Gastrocnemius medialis (tissue), 4 donors: ENCODE measurements around the gene ADAMTSL3. TPM values are rescaled to one million over a fixed set of nuclear protein-coding genes. Genes with fewer than 3 reads are reported as not detected.

ENCODE experiments used
- ATAC-seq, 2 donors: fragments of 150-250 bp; one replicate each; pipeline ENCODE4 v1.9.1; 2016
- DNase-seq, 2 donors: peaks; one replicate each; pipeline ENCODE4 v3.0.0-alpha.2; 2019
- H3K27ac ChIP-seq, 4 donors: fragments of 200-600 bp; sonication (generic); 1 replicate in 1 of 4; 2 replicates in 3 of 4; pipeline ENCODE4 v1.5.1; 2016 to 2018; ENCODE audit warnings: mild to moderate bottlenecking in 2 of 4, moderate library complexity in 1 of 4
- H3K27me3 ChIP-seq, 3 donors: fragments of 200-600 bp; sonication (generic) in 2 of 3; 1 replicate in 1 of 3; 2 replicates in 2 of 3; pipeline versions ENCODE4 v1.5.1 to v1.6.0; 2016 to 2019; ENCODE audit warnings: mild to moderate bottlenecking in 1 of 3, moderate library complexity in 1 of 3
- H3K36me3 ChIP-seq, 2 donors: fragments of 200-600 bp; sonication (generic) in 1 of 2; one replicate each; pipeline ENCODE4 v1.5.1; 2017 to 2018
- H3K4me1 ChIP-seq, 2 donors: fragments of 200-600 bp; sonication (generic) in 1 of 2; one replicate each; pipeline ENCODE4 v1.5.1; 2016 to 2017; ENCODE audit warnings: mild to moderate bottlenecking in 2 of 2
- H3K4me3 ChIP-seq, 4 donors: fragments of 200-600 bp; sonication (generic) in 3 of 4; 1 replicate in 1 of 4; 2 replicates in 3 of 4; pipeline ENCODE4 v1.5.1; 2016 to 2019; ENCODE audit warnings: mild to moderate bottlenecking in 2 of 4
- H3K9me3 ChIP-seq, 3 donors: fragments of 200-600 bp; sonication (generic) in 2 of 3; 1 replicate in 1 of 3; 2 replicates in 2 of 3; pipeline ENCODE4 v1.5.1; 2016 to 2019
- POLR2A ChIP-seq, 2 donors: fragments of 450-650 bp; IDR thresholded peaks; one replicate each; pipeline ENCODE4 v1.6.1; 2017; ENCODE audit warnings: antibody characterized with exemption in 2 of 2, mild to moderate bottlenecking in 2 of 2, moderate library complexity in 2 of 2
- in situ Hi-C, 4 donors: fragments of 200-750 bp; cut with MboI; loops; one replicate each; pipeline versions ENCODE4 v1.15.0 to v1.8.0; 2017; ENCODE audit warnings: low sequenced_read_pairs in 4 of 4
- intact Hi-C: fragments of 100-400 bp; cut with DNase I; formaldehyde crosslinking; loops from one replicate; pipeline ENCODE4 v1.15.1; 2023; ENCODE audit warnings: low total_unique reads
- total RNA-seq, 4 donors: library from RNA; depleted of rRNA; stranded (reverse); fragments of >200 nt; gene quantifications; one replicate each; pipeline versions ENCODE4 v1.1.0 to v1.2.3, GENCODE V29; 2016
- TF ChIP-seq, protein P1 (sequence below), 5 experiments: fragments of 450-650 bp in 3 of 5; fragments of 200-600 bp in 2 of 5; sonication (generic) in 2 of 5; IDR thresholded peaks in 4 of 5; conservative IDR thresholded peaks in 1 of 5; 1 replicate in 4 of 5; 2 replicates in 1 of 5; pipeline ENCODE4 v1.5.1; 2016 to 2019; ENCODE audit warnings: antibody characterized with exemption in 5 of 5, mild to moderate bottlenecking in 3 of 5, moderate library complexity in 3 of 5

The ADAMTSL3 gene
- total RNA-seq, 4 donors from 2014 or later, result 0.66 to 2.9 (median 0.76) TPM

DNA sequence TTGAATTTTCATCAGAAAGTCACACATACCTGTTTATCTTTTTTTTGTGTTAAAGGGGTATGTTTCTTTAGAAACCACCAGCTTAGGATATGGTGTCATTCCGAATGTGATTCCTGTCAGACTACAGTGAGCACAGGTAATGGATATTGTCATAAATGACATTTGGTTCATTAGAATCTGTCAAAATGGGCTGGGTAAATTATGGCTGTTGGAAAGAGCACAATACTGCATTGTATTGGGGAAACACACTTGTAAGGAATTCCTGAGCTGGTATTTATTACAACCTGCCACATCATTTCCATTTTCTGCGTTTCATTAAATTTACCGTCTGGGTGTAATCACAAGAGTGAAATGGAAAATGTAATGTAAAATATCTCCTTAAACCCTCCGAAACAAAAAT lies 78.8 kb downstream of the ADAMTSL3 start:
- ATAC-seq (no peak), DNase-seq (no peak)
- in situ Hi-C loops (loop anchor here in 1 of 4 donors (25.0 kb wide), 1 partner anchor 170 kb away; no protein-coding TSS in a partner anchor), intact Hi-C loops (loop anchor here (10.0 kb wide), 1 partner anchor 292 kb away; no protein-coding TSS in a partner anchor)
- no peaks in the 10 kb centered on the region for H3K4me1 ChIP-seq
- no peaks in the 10 kb centered on the region for H3K9me3 ChIP-seq
- no peaks in the 10 kb centered on the region for H3K27me3 ChIP-seq
- no peak overlapping the region for H3K4me3 ChIP-seq
- no peaks in the 10 kb centered on the region for H3K36me3 ChIP-seq
- no peak overlapping the region for H3K27ac ChIP-seq
- TF ChIP-seq, protein P1, sequence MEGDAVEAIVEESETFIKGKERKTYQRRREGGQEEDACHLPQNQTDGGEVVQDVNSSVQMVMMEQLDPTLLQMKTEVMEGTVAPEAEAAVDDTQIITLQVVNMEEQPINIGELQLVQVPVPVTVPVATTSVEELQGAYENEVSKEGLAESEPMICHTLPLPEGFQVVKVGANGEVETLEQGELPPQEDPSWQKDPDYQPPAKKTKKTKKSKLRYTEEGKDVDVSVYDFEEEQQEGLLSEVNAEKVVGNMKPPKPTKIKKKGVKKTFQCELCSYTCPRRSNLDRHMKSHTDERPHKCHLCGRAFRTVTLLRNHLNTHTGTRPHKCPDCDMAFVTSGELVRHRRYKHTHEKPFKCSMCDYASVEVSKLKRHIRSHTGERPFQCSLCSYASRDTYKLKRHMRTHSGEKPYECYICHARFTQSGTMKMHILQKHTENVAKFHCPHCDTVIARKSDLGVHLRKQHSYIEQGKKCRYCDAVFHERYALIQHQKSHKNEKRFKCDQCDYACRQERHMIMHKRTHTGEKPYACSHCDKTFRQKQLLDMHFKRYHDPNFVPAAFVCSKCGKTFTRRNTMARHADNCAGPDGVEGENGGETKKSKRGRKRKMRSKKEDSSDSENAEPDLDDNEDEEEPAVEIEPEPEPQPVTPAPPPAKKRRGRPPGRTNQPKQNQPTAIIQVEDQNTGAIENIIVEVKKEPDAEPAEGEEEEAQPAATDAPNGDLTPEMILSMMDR (IDR thresholded peaks at IDR 0.05 in 4 of 5, conservative IDR thresholded peaks at IDR 0.05 in 1 of 5), result no peak
- no peak for TF ChIP-seq POLR2A (IDR thresholded peaks at IDR 0.05)

DNA sequence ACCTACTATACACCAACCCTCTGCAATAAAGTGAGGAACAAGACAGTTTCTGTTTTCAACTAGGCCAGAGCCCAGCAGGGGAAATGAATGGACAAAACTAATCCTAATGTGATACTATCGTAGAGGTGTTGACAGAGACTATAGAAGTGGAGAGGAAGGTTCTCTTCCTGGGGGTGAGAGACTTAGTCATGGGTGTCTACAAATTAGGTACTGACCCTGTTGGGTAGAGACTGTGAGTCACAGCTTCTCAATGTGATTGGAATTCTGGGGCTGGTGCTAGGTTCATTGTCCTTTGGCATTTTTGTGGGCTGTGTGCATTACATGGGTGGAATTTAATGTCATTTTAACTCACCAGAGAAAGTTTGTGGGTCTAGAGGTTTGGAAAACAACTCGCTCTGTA lies 79.3 kb downstream of the ADAMTSL3 start:
- DNase-seq (no peak), ATAC-seq (no peak)
- Histone ChIP-seq H3K27me3 (no peaks in the 10 kb centered on the region), H3K27ac (no peak overlapping the region), H3K4me3 (no peak overlapping the region), H3K36me3 (no peaks in the 10 kb centered on the region), H3K9me3 (no peaks in the 10 kb centered on the region), H3K4me1 (no peaks in the 10 kb centered on the region)
- TF ChIP-seq POLR2A (IDR thresholded peaks at IDR 0.05), result no peak
- TF ChIP-seq, protein P1 (IDR thresholded peaks at IDR 0.05 in 4 of 5, conservative IDR thresholded peaks at IDR 0.05 in 1 of 5), result no peak
- intact Hi-C loops, result loop anchor here (10.0 kb wide), 1 partner anchor 292 kb away; no protein-coding TSS in a partner anchor
- in situ Hi-C loops, result loop anchor here in 1 of 4 donors (25.0 kb wide), 1 partner anchor 171 kb away; no protein-coding TSS in a partner anchor

DNA sequence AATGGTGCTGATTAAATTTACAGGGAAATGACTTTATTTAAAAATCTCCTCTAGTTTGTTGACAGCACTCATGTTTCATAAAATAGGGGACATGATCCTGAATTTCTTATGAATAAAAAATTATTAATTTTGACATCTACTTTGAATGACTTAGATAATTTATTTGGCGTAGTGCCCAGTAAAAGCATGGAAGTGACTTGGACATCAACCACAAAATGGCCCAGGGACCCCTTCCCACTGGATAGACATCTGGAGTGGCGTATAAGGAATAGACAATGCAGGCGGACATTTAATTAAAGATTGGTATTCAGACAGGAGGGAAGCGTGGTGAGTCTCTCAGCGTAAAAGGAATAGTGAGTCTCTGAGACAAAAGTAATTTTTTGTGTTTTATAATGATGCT lies 79.8 kb downstream of the ADAMTSL3 start:
- in situ Hi-C loops (loop anchor here in 1 of 4 donors (25.0 kb wide), 1 partner anchor 171 kb away; no protein-coding TSS in a partner anchor), intact Hi-C loops (loop anchor here (10.0 kb wide), 1 partner anchor 291 kb away; no protein-coding TSS in a partner anchor)
- DNase-seq (no peak), ATAC-seq (no peak)
- Histone ChIP-seq H3K4me1 (no peaks in the 10 kb centered on the region), H3K27ac (no peak overlapping the region), H3K36me3 (no peaks in the 10 kb centered on the region), H3K9me3 (no peaks in the 10 kb centered on the region), H3K27me3 (no peaks in the 10 kb centered on the region), H3K4me3 (no peak overlapping the region)
- TF ChIP-seq, protein P1 (IDR thresholded peaks at IDR 0.05 in 4 of 5, conservative IDR thresholded peaks at IDR 0.05 in 1 of 5), result no peak
- TF ChIP-seq POLR2A (IDR thresholded peaks at IDR 0.05), result no peak

DNA sequence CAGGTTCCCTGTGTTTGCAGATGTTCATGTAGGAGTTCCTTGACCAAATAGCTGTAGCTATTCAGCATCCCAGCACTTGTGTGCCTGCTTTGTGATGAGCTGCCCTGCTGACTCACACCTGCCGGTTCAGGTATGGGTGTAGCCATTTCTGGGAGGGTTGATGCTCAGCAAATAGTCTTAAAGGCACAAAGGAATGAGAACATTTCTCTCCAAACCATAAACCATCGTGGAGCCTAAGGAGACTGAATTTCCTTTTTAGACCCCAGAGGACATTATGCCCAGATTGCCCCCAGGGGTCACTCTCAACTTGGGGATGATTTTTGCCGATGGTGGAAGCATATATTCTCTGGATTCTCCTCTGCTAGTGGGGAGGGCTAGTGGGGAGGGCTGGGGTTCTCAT lies 80.6 kb downstream of the ADAMTSL3 start:
- no peaks in the 10 kb centered on the region for H3K4me1 ChIP-seq
- no peaks in the 10 kb centered on the region for H3K27me3 ChIP-seq
- ATAC-seq (no peak), DNase-seq (no peak)
- H3K27ac ChIP-seq, result no peak overlapping the region
- H3K9me3 ChIP-seq, result no peaks in the 10 kb centered on the region
- in situ Hi-C loops (loop anchor here in 1 of 4 donors (25.0 kb wide), 1 partner anchor 172 kb away; no protein-coding TSS in a partner anchor), intact Hi-C loops (loop anchor here (10.0 kb wide), 1 partner anchor 290 kb away; no protein-coding TSS in a partner anchor)
- H3K4me3 ChIP-seq, result no peak overlapping the region
- TF ChIP-seq, protein P1 (IDR thresholded peaks at IDR 0.05 in 4 of 5, conservative IDR thresholded peaks at IDR 0.05 in 1 of 5), result no peak
- TF ChIP-seq POLR2A (IDR thresholded peaks at IDR 0.05), result no peak
- no peaks in the 10 kb centered on the region for H3K36me3 ChIP-seq
